Activated CD8-positive, alpha-beta memory T cell treated with anti-CD3 and anti-CD28 coated beads for 1 hour (primary cell): Measurements from ENCODE around the gene OPTC.
"Not testable (repeated sequence)": the region's sequence is repeated elsewhere in the genome, so short reads cannot be mapped to it uniquely, and the experiment has no call there.

ENCODE experiments used
- DNase-seq, 2 donors: peaks; one replicate each; pipeline ENCODE4 v3.0.0-alpha.2; 2020; ENCODE audit warnings: low read depth in 1 of 2; ENCODE audit errors: extremely low read depth in 1 of 2

OPTC gene, protein sequence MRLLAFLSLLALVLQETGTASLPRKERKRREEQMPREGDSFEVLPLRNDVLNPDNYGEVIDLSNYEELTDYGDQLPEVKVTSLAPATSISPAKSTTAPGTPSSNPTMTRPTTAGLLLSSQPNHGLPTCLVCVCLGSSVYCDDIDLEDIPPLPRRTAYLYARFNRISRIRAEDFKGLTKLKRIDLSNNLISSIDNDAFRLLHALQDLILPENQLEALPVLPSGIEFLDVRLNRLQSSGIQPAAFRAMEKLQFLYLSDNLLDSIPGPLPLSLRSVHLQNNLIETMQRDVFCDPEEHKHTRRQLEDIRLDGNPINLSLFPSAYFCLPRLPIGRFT

DNA sequence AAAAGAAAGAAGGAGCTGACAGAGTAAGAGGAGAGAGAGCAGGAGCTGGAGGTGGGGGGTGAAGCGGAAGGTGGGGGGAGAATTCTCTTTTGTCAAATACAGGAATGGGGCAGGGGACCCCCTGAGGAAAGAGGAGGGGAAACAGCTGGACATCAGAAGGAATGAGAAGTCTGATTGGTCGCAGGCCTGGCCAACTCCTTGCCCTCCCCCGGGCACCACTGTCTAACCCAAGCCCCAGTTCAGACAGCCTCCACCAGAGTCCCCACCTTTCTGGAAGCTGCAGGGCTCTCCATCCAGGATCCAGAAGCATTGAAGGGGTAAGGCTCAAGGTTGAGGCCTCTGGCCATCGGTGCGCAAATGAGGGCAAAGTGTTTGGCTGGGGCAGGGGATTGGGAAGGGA lies at the start of gene OPTC:
TSS of gene OPTC (plus strand) at position 253 of the 400 bp plus-strand sequence. CDS start 1,853 bp downstream, outside the sequence.
- no peak for DNase-seq

GRCh38 chr1:203444171-203444576 lies 49.8 kb upstream of the OPTC start:
- DNase-seq: no peak

DNA sequence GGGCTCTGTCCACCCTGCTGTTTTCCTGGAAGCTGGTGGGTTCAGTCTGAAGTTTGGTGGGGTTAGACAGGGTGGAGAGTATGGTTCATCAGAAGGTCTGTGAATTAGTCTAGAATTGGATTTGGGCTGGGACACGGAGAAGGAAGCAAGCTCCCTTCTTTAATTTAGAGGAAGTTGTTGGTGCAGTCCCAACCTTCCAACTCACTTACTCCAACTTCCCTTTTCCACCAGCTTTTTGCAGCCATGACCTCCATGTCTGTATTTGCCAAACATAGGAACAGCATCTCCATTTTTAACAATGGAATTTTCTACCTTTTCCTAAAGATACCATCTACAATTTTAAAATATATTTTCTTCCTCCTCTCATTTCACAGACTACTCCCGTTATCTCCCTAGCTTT lies 46.8 kb upstream of the OPTC start:
- DNase-seq: no peak

DNA sequence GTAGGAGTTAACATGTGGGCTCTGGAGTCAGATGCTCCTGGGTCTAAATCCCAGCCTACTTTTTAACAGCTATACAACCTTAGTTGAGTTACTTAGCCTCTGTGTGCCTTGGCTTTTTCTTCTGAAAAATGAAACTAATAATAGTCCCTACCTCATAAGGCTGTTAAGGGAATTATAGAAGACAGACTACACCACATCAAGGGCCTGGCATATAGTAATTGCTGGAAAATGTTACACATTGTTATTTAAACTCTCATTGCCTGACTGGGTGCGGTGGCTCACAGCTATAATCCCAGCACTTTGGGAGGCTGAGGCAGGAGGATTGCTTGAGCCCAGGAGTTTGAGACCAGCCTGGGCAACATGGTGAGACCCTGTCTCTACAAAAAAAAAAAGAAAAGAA lies 46.4 kb upstream of the OPTC start:
- not testable (repeated sequence) for DNase-seq

DNA sequence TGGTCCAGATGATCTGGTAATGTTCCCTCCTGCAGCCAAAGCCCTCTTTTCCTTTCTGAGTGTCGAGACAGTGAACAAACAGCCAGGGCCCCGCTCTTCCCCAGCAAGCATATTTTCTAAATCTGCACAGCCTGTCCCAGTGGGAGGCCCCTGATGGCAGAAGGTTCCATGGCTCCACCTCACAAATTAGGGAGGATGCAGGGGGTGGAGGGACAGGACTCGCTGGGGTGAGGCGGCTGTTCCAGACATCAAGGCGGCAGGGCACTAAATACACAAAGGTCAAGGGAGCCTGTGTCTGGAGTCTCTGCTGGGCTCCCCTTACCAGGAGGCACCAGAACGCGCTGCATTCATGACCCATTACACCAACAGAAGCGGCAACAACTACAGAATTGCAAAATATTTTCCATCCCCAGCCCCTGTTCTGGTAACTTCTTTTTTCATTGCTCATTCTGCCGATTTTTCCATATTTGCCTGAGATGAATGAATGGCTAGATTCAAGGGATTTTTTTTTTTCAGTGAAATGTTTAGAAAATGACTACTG lies 45.4 kb upstream of the OPTC start:
- no peak for DNase-seq

DNA sequence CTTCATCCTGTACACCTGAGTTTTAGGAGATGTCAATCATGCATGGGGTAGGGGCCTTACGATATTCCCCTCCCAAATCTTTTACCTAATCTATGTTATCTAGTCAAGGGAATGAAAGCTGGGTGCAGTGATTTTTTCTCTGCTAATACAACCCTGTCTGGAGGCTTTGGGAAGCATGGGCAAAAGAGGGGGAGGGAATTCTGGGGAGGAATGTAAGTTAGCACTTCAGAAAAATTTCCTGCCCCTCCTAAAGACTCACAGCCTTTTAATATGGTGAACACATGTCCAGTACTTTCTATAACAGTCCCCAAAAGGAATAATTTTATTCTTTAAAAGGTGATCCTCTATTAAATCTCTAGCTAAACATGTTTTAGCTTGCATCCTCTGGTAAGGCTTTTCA lies 44.0 kb upstream of the OPTC start:
- no peak for DNase-seq

- no peak for DNase-seq
Observed at GRCh38 chr1:203450479-203451149, 43.3 kb upstream of the OPTC start.

GRCh38 chr1:203451836-203452784 lies 41.8 kb upstream of the OPTC start:
- DNase-seq: no peak

DNA sequence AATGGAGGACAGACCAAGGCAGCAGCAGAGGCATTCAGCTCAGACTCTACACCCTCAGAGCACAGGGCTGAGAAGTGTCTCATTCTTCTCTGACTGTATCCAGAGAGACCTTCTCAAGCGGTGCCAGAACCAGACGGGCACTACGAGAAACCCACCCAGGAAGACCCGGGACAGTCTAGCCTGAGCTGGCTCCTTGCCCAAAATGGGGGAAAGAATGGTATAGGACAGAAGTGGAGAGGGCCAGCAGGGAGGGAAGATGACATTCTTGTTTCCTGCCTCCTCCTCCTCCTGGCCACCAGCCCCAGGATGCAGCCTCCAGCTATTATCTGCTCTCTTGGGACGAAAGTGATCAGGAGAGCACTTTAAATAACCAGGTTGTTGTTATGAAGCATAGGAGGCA lies 40.9 kb upstream of the OPTC start:
- no peak for DNase-seq

- no peak for DNase-seq
Observed at GRCh38 chr1:203453616-203454015, 40.3 kb upstream of the OPTC start.

GRCh38 chr1:203454986-203455471 lies 38.9 kb upstream of the OPTC start:
- no peak for DNase-seq

GRCh38 chr1:203455706-203456105 lies 38.2 kb upstream of the OPTC start:
- no peak for DNase-seq

- DNase-seq: no peak
Observed at GRCh38 chr1:203456577-203456976, 37.4 kb upstream of the OPTC start.

DNA sequence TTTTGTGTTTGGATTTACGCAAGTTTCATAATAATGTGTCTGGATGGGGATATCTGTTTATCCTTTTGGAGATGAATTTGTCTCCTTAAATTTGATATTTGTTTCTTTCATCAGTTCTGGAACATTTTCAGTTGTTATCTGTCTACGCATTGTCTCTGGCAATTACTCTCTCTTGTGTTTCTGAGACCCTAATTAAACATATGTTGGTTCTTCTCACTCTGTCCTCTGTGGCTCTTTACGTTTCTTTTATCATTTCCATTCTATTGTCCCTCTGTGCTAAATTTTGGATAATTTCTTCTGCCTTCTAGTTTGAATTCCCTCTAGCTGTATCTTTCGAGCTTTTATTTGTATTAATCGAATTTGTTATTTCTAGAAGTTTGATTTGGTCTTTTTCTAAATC lies 35.9 kb upstream of the OPTC start:
- no peak for DNase-seq

DNA sequence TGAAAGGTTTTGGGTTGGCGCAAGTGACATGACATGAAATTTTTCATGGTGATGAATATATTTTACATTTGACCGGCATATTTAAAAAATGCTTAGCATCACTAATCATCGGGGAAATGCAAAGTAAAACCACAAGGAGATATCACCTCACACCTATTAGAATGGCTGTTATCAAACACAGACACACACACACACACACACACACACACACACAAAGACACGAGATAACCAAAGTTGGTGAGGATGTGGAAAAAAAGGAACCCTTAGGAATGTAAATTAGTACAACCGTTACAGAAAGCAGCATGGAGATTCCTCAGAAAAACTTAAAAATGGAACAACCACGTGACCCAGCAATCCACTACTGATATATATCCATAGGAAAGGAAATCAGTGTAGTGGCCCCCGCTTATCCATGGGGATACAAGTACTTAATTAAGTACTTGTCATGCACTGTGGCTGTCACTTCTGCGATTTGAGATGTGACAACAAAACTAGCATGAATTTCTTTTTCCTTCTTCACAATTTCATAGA lies 34.2 kb upstream of the OPTC start:
- no peak for DNase-seq

DNA sequence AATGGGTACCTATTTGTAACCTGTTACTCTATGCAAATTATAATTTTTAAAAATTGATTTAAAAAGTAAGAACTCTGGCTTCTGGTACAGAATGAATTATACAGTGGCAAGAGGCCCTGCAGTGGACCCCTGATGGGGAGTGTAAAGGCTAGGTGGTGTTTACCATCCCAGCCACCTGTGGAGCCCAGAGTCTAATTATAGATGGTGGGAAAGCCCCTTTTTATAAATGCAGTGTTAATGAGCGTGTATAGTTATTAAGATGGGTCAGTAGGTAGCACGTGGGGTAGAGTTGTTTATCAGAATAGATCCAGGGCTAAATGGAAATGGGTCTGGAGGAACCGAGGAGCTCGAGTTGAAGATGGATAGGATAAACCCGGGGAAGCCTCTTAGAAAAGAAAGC lies 32.2 kb upstream of the OPTC start:
- no peak for DNase-seq

DNA sequence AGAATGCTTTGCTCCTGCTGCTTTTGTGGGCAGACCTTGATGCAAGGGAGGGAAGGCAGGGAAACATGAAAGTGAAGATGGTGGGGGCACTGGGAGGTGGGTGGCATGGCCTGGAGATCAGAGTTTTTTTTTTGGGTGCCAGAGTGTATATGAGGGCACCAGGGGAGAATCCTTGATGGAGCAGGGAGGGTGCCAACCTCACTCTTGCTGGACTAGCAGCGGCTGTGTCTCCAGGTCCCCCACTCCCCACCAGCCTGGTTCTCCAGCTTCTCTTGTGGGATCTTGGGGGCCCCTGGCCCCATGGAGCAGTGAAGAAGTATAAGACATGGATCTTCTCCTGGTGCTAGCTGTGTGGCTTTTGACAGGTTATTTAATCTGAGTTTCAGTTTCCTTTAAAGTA lies 31.8 kb upstream of the OPTC start:
- no peak for DNase-seq

DNA sequence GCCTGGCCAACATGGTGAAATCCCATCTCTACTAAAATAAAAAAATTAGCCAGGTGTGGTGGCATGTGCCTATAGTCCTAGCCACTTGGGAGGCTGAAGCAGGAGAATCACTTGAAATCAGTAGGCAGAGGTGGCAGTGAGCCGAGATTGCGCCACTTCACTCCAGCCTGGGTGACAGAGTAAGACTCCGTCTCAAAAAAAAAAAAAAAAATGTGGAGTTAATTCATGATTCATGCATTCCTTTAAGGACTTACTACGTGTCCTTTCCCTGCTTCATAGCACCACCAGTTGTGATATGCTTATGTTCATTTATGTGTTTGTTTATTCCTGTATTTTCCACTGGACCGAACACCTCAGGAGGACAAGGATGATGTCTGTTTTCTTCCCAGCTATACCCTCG lies 31.1 kb upstream of the OPTC start:
- DNase-seq: no peak

- no peak for DNase-seq
Observed at GRCh38 chr1:203463469-203464062, 30.4 kb upstream of the OPTC start.

DNA sequence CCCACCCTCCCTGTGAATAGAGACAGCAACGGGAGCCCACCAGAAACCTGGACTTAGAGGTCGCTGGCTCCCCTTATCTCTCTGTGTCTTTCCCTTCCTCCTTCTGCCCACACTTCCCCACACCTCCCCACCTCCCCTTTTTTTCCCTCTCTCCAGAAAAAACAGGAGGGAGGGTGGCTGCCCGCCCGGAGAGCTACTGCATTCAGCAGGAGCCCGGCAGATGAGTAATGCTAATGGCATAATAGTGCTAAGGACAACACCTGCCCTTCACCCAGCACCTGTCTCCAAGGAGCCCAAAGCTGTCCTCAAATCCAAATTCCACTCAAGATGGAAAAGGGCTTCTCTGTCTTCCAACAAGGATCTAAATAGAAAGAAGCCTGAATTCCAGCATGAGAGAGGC lies 29.7 kb upstream of the OPTC start:
- DNase-seq: no peak
